GM12872 (cell line): Measurements from ENCODE around the gene CDAN1.

Experiments used
- TF ChIP-seq, protein P1 (sequence below): IDR thresholded peaks from 3 replicates; pipeline ENCODE4 v1.5.1; 2011; ENCODE audit warnings: low read depth, mild to moderate bottlenecking, low read length, moderate library complexity; ENCODE audit not compliant: insufficient read depth

Gene CDAN1

DNA sequence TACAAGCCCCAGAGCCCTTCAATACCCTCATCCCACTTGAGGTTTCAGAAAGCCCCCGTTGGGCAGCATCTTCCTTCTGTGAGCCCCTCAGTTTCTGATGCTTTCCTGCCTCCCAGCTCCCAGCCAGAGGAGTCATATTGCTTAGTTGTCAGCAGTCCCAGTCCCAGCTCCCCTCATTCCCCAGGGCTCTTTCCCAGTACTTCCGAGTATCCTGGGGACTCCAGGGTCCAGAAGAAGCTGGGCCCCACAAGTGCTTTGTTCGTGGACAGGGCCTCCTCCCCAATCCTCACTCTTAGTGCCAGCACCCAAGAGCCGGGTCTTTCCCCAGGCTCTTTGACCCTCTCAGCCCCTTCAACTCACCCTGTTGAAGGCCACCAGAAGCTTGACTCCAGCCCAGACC lies 43.9 kb downstream of the CDAN1 start:
- TF ChIP-seq, protein P1, sequence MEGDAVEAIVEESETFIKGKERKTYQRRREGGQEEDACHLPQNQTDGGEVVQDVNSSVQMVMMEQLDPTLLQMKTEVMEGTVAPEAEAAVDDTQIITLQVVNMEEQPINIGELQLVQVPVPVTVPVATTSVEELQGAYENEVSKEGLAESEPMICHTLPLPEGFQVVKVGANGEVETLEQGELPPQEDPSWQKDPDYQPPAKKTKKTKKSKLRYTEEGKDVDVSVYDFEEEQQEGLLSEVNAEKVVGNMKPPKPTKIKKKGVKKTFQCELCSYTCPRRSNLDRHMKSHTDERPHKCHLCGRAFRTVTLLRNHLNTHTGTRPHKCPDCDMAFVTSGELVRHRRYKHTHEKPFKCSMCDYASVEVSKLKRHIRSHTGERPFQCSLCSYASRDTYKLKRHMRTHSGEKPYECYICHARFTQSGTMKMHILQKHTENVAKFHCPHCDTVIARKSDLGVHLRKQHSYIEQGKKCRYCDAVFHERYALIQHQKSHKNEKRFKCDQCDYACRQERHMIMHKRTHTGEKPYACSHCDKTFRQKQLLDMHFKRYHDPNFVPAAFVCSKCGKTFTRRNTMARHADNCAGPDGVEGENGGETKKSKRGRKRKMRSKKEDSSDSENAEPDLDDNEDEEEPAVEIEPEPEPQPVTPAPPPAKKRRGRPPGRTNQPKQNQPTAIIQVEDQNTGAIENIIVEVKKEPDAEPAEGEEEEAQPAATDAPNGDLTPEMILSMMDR: no peak

DNA sequence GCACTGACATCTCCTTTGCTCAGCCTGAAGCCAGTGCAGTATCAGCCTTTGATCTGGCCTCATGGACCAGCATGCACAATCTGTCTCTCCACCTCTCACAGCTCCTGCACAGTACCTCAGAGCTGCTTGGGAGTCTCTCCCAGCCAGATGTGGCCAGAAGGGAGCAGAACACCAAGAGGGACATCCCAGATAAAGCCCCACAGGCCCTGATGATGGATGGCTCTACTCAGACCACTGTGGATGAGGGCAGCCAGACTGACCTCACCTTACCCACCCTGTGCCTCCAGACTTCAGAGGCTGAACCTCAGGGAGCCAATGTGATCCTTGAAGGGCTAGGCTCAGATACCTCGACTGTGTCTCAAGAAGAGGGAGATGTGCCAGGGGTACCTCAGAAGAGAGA lies 44.4 kb downstream of the CDAN1 start:
- TF ChIP-seq, protein P1: no peak

DNA sequence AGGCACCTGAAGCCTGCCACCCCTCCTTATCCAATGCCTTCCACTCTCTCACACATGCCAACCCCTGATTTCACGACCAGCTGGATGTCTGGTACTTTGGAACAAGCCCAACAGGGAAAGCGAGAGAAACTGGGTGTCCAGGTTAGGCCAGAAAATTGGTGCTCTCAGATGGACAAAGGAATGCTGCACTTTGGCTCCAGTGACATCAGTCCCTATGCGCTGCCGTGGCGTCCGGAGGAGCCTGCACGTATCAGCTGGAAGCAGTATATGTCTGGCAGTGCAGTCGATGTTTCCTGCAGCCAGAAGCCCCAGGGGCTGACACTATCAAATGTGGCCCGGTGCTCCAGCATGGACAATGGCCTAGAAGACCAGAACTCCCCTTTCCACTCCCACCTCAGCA lies 45.2 kb downstream of the CDAN1 start:
- TF ChIP-seq, protein P1: no peak

DNA sequence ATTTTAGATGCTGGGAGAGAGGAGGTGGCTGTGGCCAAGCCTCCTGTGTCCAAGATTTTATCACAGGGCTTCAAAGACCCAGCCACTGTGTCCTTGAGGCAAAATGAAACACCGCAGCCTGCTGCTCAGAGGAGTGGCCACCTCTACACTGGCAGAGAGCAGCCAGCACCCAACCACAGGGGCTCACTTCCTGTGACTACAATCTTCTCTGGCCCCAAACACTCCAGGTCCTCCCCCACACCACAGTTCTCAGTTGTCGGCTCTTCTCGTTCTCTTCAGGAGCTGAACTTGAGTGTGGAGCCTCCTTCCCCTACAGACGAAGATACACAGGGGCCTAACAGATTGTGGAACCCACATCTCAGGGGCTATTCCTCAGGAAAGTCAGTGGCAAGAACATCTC lies 45.6 kb downstream of the CDAN1 start:
- TF ChIP-seq, protein P1: no peak

DNA sequence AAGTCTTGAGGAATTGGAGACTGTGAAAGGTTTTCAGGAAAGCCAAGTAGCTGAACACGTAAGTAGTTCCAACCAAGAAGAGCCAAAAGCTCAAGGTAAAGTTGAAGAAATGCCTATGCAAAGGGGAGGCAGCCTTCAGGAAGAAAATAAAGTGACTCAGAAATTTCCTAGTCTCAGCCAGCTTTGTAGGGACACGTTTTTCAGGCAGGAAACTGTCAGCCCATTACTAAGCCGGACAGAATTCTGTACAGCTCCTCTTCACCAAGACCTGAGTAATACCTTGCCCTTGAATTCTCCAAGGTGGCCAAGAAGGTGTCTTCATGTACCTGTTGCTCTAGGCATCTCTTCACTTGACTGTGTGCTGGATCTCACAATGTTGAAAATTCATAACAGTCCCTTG lies 48.6 kb downstream of the CDAN1 start:
- TF ChIP-seq, protein P1: no peak

DNA sequence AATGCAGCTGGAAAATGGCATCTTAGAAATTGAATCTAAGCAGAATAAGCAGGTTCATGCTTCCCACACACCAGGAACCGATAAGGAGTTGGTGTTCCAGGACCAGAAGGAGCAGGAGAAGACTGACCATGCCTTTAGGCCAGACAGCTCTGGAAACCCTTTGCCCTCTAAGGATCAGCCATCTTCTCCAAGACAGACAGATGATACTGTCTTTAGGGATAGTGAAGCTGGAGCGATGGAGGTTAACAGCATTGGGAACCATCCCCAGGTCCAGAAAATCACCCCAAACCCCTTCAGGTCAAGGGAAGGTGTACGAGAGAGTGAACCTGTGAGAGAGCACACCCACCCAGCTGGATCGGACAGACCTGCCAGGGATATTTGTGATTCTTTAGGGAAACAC lies 49.2 kb downstream of the CDAN1 start:
- TF ChIP-seq, protein P1: no peak

DNA sequence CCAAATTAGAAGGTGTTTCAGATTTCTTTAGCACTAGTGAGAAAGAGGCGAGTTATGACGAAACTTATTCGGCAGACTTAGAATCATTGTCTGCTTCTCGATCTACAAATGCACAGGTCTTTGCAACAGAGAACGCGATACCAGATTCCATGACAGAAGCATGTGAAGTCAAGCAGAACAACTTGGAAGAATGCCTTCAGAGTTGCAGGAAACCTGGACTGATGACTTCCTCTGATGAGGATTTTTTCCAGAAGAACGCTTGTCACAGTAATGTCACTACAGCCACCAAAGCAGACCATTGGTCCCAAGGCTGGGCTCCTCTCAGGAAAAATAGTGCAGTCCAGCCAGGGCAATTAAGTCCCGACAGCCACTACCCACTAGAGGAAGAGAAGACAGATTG lies 50.6 kb downstream of the CDAN1 start:
- TF ChIP-seq, protein P1: no peak

DNA sequence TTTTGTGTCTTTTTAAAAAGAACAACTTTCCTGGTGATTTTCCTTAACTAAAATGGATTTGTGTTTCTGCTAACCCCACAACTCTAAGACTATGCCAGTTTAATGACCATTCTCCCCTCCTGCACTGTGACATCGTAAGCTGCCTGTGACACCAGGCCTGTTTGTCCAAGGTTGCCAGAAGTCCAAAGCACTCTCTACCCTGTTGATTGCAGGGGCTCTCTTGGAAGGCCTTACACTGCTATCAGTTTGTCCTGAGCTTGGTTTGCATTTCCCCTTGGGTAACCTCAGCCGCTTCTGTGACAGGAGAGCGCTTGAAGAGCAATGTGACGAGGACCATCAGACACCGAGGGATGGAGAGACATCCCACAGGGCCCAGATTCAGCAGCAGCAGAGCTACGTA lies 55.8 kb downstream of the CDAN1 start:
- TF ChIP-seq, protein P1: no peak
